Loucy (cell line): Measurements from ENCODE around the gene ARRB1.

Source experiments
- H2AFZ ChIP-seq: fragments of 200-600 bp; sonication (generic); 2 replicates; pipeline ENCODE4 v1.6.0; 2016; ENCODE audit warnings: antibody characterized with exemption, mild to moderate bottlenecking, low read length, moderate library complexity
- H3F3A ChIP-seq: fragments of 200-600 bp; 2 replicates; pipeline ENCODE4 v1.6.0; 2016; ENCODE audit warnings: antibody characterized with exemption, low read depth, mild to moderate bottlenecking
- H3K27me3 ChIP-seq: fragments of 200-600 bp; sonication (generic); 2 replicates; pipeline ENCODE4 v1.6.1; 2014; ENCODE audit warnings: low read length, mild to moderate bottlenecking; ENCODE audit not compliant: insufficient read depth, poor library complexity, severe bottlenecking
- H3K36me3 ChIP-seq: fragments of 200-600 bp; sonication (generic); 2 replicates; pipeline ENCODE4 v1.6.1; 2016; ENCODE audit warnings: low read length; ENCODE audit not compliant: insufficient read depth
- H3K4me1 ChIP-seq: fragments of 200-600 bp; sonication (generic); 2 replicates; pipeline ENCODE4 v1.5.1; 2014; ENCODE audit warnings: low read length, mild to moderate bottlenecking; ENCODE audit not compliant: insufficient read depth, poor library complexity, severe bottlenecking
- H3K4me2 ChIP-seq: fragments of 200-600 bp; sonication (generic); 2 replicates; pipeline ENCODE4 v1.6.0; 2014; ENCODE audit warnings: antibody characterized with exemption, low read length, low read depth, mild to moderate bottlenecking; ENCODE audit not compliant: poor library complexity, severe bottlenecking
- H3K4me3 ChIP-seq: fragments of 200-600 bp; sonication (generic); 2 replicates; pipeline ENCODE4 v1.5.1; 2014; ENCODE audit warnings: low read length, mild to moderate bottlenecking, mixed read lengths; ENCODE audit not compliant: poor library complexity, severe bottlenecking
- H3K79me2 ChIP-seq: fragments of 200-600 bp; sonication (generic); 2 replicates; pipeline ENCODE4 v1.6.1; 2014; ENCODE audit warnings: low read length; ENCODE audit not compliant: insufficient read depth
- H3K9ac ChIP-seq: fragments of 200-600 bp; sonication (generic); 2 replicates; pipeline ENCODE4 v1.6.0; 2014; ENCODE audit warnings: mild to moderate bottlenecking, low read depth, low read length, moderate library complexity; ENCODE audit not compliant: poor library complexity, severe bottlenecking
- H3K9me2 ChIP-seq: fragments of 200-600 bp; sonication (generic); replicated peaks from 2 replicates; pipeline ENCODE4 v1.6.1; 2016; ENCODE audit warnings: low read depth, low read length, mixed read lengths
- H3K9me3 ChIP-seq: fragments of 200-600 bp; sonication (generic); 2 replicates; pipeline ENCODE4 v1.6.1; 2014; ENCODE audit warnings: mild to moderate bottlenecking, antibody characterized with exemption, low read length, low read depth; ENCODE audit not compliant: insufficient read depth
- H4K20me1 ChIP-seq: fragments of 200-600 bp; sonication (generic); 2 replicates; pipeline ENCODE4 v1.6.0; 2014; ENCODE audit warnings: antibody characterized with exemption, low read length, mild to moderate bottlenecking; ENCODE audit not compliant: insufficient read depth, poor library complexity, severe bottlenecking
- CTCF ChIP-seq: fragments of 200-600 bp; sonication (generic); conservative IDR thresholded peaks from 2 replicates; pipeline ENCODE4 v1.5.1; 2014; ENCODE audit warnings: mild to moderate bottlenecking, antibody characterized with exemption, low read length
- EZH2phosphoT487 ChIP-seq: fragments of 200-600 bp; IDR thresholded peaks from 2 replicates; pipeline ENCODE4 v1.6.1; 2018; ENCODE audit warnings: antibody characterized with exemption, mild to moderate bottlenecking, moderate library complexity, borderline replicate concordance

ARRB1 gene

GRCh38 chr11:75346912-75347647 is 4.4 kb downstream of the ARRB1 start:
- Histone ChIP-seq H3K4me1 (peaks cover 83% of the 10 kb centered on the region), H3K4me2 (peak overlapping the region; percentile 97), H2AFZ (no peak overlapping the region), H3K9ac (peak overlapping the region; percentile 93), H3K36me3 (no peaks in the 10 kb centered on the region), H3K9me3 (no peaks in the 10 kb centered on the region), H3K9me2 (no peaks in the 10 kb centered on the region), H3K79me2 (peaks cover 99% of the 10 kb centered on the region), H3K4me3 (peak overlapping the region; percentile 89), H4K20me1 (peaks cover 47% of the 10 kb centered on the region), H3F3A (no peaks in the 10 kb centered on the region), H3K27me3 (no peaks in the 10 kb centered on the region)
- TF ChIP-seq EZH2phosphoT487, result no peak
- no peak for TF ChIP-seq CTCF

- Histone ChIP-seq H3K79me2 (peaks cover 100% of the 10 kb centered on the region), H3K9me3 (no peaks in the 10 kb centered on the region), H3F3A (no peaks in the 10 kb centered on the region), H3K36me3 (no peaks in the 10 kb centered on the region), H3K9me2 (no peaks in the 10 kb centered on the region), H2AFZ (no peak overlapping the region), H3K4me2 (peak overlapping the region; percentile 97), H3K4me3 (peak overlapping the region; percentile 89), H4K20me1 (peaks cover 47% of the 10 kb centered on the region), H3K9ac (peak overlapping the region; percentile 93), H3K4me1 (peaks cover 91% of the 10 kb centered on the region), H3K27me3 (no peaks in the 10 kb centered on the region)
- TF ChIP-seq CTCF, result no peak
- TF ChIP-seq EZH2phosphoT487, result no peak
Observed at GRCh38 chr11:75346296-75346695, 5.2 kb downstream of the ARRB1 start.

GRCh38 chr11:75345455-75346160 is 5.9 kb downstream of the ARRB1 start:
- Histone ChIP-seq H4K20me1 (peaks cover 47% of the 10 kb centered on the region), H3K4me1 (peaks cover 96% of the 10 kb centered on the region), H3K9me3 (no peaks in the 10 kb centered on the region), H3K4me2 (peak overlapping the region; percentile 97), H3K79me2 (peaks cover 98% of the 10 kb centered on the region), H3K36me3 (no peaks in the 10 kb centered on the region), H3K9me2 (no peaks in the 10 kb centered on the region), H2AFZ (no peak overlapping the region), H3F3A (no peaks in the 10 kb centered on the region), H3K4me3 (peak overlapping the region; percentile 89), H3K9ac (peak overlapping the region; percentile 93), H3K27me3 (no peaks in the 10 kb centered on the region)
- no peak for TF ChIP-seq EZH2phosphoT487
- no peak for TF ChIP-seq CTCF
